Stomach (tissue), 9 donors: Measurements from ENCODE around the gene STK39. TPM values are rescaled to one million over a fixed set of nuclear protein-coding genes. Genes with fewer than 3 reads are reported as not detected.
A peak's percentile ranks its signal among the peaks of the same experiment; 100 is the strongest.

Experiments used
- DNase-seq, 2 donors: peaks; one replicate each; pipeline versions ENCODE4 v3.0.0 to v3.0.0-alpha.2; 2013 to 2019
- H3K27ac ChIP-seq, 5 donors: fragments of 200-600 bp in 4 of 5; sonication (generic) in 4 of 5; one replicate each; pipeline ENCODE4 v1.5.1; 2013 to 2019; ENCODE audit warnings: mild to moderate bottlenecking in 1 of 5, moderate library complexity in 1 of 5
- H3K27me3 ChIP-seq, 3 donors: fragments of 200-600 bp; sonication (generic); one replicate each; pipeline ENCODE4 v1.5.1; 2017 to 2019; ENCODE audit warnings: mixed run types in 1 of 3
- H3K36me3 ChIP-seq, 4 donors: fragments of 200-600 bp; sonication (generic); 1 replicate in 3 of 4; 2 replicates in 1 of 4; pipeline ENCODE4 v1.5.1; 2016 to 2019
- H3K4me1 ChIP-seq, 4 donors: fragments of 200-600 bp; sonication (generic); one replicate each; pipeline ENCODE4 v1.5.1; 2016 to 2019
- H3K4me3 ChIP-seq, 4 donors: fragments of 200-600 bp; sonication (generic) in 3 of 4; one replicate each; pipeline ENCODE4 v1.5.1; 2016 to 2019; ENCODE audit warnings: mild to moderate bottlenecking in 1 of 4
- H3K9me3 ChIP-seq, 4 donors: fragments of 200-600 bp; sonication (generic); one replicate each; pipeline ENCODE4 v1.5.1; 2016 to 2019
- CTCF ChIP-seq, 7 experiments: fragments of 450-650 bp in 4 of 7; fragments of 200-600 bp in 3 of 7; sonication (generic) in 3 of 7; IDR thresholded peaks; one replicate each; pipeline ENCODE4 v1.5.1; 2016 to 2019; ENCODE audit warnings: antibody characterized with exemption in 7 of 7, control low read depth in 2 of 7, mild to moderate bottlenecking in 1 of 7
- EP300 ChIP-seq: sonication (generic); formaldehyde crosslinking; IDR thresholded peaks from one replicate; pipeline ENCODE4 v1.6.1; 2017; ENCODE audit warnings: antibody characterized with exemption
- POLR2A ChIP-seq, 4 donors: fragments of 450-650 bp; IDR thresholded peaks; one replicate each; pipeline ENCODE4 v1.6.1; 2016; ENCODE audit warnings: antibody characterized with exemption in 4 of 4, control low read depth in 2 of 4, mild to moderate bottlenecking in 1 of 4, moderate library complexity in 1 of 4
- POLR2AphosphoS5 ChIP-seq, 3 donors: sonication (generic); formaldehyde crosslinking; IDR thresholded peaks; one replicate each; pipeline ENCODE4 v1.6.1; 2016; ENCODE audit warnings: antibody characterized with exemption in 3 of 3
- WGBS, 5 donors: extraction: QIAGEN DNeasy Blood & Tissue Kit in 3 of 5; methylation state at CpG; one replicate each; pipeline versions ENCODE4 v1.1.5 to v1.1.7; 2013 to 2018; 5-methylcytosine and 5-hydroxymethylcytosine counted together
- intact Hi-C: fragments of 100-400 bp; cut with DNase I; formaldehyde crosslinking; loops from one replicate; pipeline ENCODE4 v1.15.1; 2023; ENCODE audit warnings: low total_unique reads
- polyA plus RNA-seq, 3 donors: library from polyadenylated mRNA; stranded (reverse); fragments of 200-250 nt; gene quantifications; one replicate each; pipeline ENCODE4 v1.2.3, GENCODE V29; 2013
- total RNA-seq, 5 donors: library from RNA; depleted of rRNA; stranded (reverse); fragments of >200 nt; gene quantifications; one replicate each; pipeline versions ENCODE4 v1.1.0 to v1.2.3, GENCODE V29; 2014 to 2016
- donor health status: healthy with polysubstance abuse.
- donor health status: Bipolar disorder and iron deficiency.
- donor health status: healthy.

STK39 gene
- total and polyA plus RNA-seq, 8 donors: 18.3 to 60.7 (median 33.3) TPM

- peaks cover 0 to 14% (median 4%) of the 10 kb centered on the region in 4 donors for H3K36me3 ChIP-seq
- no peaks in the 10 kb centered on the region for H3K27me3 ChIP-seq
- peak in 1 of 2 donors; percentile 50 for DNase-seq
- H3K27ac ChIP-seq: peak overlapping the region in 2 of 5 donors; percentile 22 to 51
- no peak overlapping the region for H3K4me3 ChIP-seq
- peaks cover 0 to 40% (median 17%) of the 10 kb centered on the region in 4 donors for H3K4me1 ChIP-seq
- intact Hi-C loops: no loop called here
- peaks cover 0 to 5% (median 0%) of the 10 kb centered on the region in 4 donors for H3K9me3 ChIP-seq
- no peak for TF ChIP-seq POLR2AphosphoS5 (IDR thresholded peaks at IDR 0.05)
- no peak for TF ChIP-seq EP300
- TF ChIP-seq POLR2A (IDR thresholded peaks at IDR 0.05): no peak
- TF ChIP-seq CTCF (IDR thresholded peaks at IDR 0.05): no peak
- 85 to 95% (median 90%) methylated on average over 7 of the region's 7 CpGs for WGBS, 5 donors
These were observed 15.7 kb downstream of the STK39 start for GRCh38 chr2:168231609-168232241.

DNA sequence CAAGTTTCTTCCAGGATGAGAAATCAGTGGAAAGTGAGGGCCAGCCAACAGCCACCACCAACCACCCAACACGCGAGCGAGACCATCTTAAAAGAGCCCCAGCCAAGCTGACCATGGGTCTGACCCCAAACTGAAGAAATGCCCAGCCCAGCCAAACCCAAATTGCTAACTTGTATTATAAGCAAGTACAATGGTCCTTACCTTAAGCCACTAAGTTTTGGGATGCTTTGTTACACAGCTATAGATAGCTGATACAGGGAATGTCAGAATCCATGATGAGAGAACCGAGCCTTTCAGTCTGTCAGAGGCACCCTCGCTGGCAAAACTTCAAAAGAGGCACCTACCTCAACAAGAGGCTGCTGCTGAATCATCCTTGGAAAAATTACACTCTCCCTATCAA, 17.0 kb downstream of the STK39 start:
- 93 to 100% (median 98%) methylated on average over 5 of the region's 5 CpGs for WGBS, 5 donors
- no peak for DNase-seq

DNA sequence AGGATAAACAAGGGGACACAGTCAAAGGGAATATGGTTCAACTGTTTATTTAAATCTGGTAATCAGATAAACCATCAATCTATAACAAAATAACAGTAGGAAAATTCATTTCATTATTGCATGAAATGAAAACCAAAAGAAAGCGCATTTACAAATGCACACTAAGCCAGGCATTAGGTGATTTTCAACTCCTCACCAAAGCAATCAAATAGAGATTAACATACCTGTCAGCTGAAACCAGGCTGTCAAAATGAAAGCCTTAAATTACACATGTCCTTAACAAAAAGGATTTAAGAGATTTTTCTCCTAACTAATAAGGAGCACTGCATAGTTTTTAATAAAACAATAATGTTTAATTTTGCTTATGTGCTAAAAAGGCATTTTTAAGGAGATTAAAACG, 23.0 kb downstream of the STK39 start:
- H3K4me1 ChIP-seq: peaks cover 0 to 67% (median 20%) of the 10 kb centered on the region in 4 donors
- DNase-seq: no peak
- no peak overlapping the region for H3K4me3 ChIP-seq
- intact Hi-C loops: no loop called here
- no peak overlapping the region for H3K27ac ChIP-seq
- H3K36me3 ChIP-seq: no peaks in the 10 kb centered on the region
- 82 to 96% (median 90%) methylated on average over 2 of the region's 2 CpGs for WGBS, 5 donors
- no peaks in the 10 kb centered on the region for H3K27me3 ChIP-seq
- no peaks in the 10 kb centered on the region for H3K9me3 ChIP-seq
- TF ChIP-seq CTCF (IDR thresholded peaks at IDR 0.05) (no peak), EP300 (no peak), POLR2AphosphoS5 (IDR thresholded peaks at IDR 0.05) (no peak), POLR2A (IDR thresholded peaks at IDR 0.05) (no peak)

More for the DNA sequence above, 17.0 kb downstream of the STK39 start:
- H3K27ac ChIP-seq: no peak overlapping the region
- no peak for TF ChIP-seq POLR2AphosphoS5 (IDR thresholded peaks at IDR 0.05)
- TF ChIP-seq EP300: no peak
- TF ChIP-seq POLR2A (IDR thresholded peaks at IDR 0.05): no peak
- no peak for TF ChIP-seq CTCF (IDR thresholded peaks at IDR 0.05)
- H3K4me1 ChIP-seq: peaks cover 0 to 45% (median 18%) of the 10 kb centered on the region in 4 donors
- intact Hi-C loops: no loop called here
- peaks cover 0 to 5% (median 0%) of the 10 kb centered on the region in 4 donors for H3K9me3 ChIP-seq
- peaks cover 0 to 14% (median 4%) of the 10 kb centered on the region in 4 donors for H3K36me3 ChIP-seq
- H3K27me3 ChIP-seq: no peaks in the 10 kb centered on the region
- no peak overlapping the region for H3K4me3 ChIP-seq

GRCh38 chr2:168222088-168222487, 25.3 kb downstream of the STK39 start:
- intact Hi-C loops: no loop called here
- WGBS, 5 donors: 82 to 98% (median 95%) methylated on average over 3 of the region's 3 CpGs
- no peak overlapping the region for H3K4me3 ChIP-seq
- peaks cover 0 to 65% (median 22%) of the 10 kb centered on the region in 4 donors for H3K4me1 ChIP-seq
- no peak for TF ChIP-seq CTCF (IDR thresholded peaks at IDR 0.05)
- no peak for DNase-seq
- no peaks in the 10 kb centered on the region for H3K36me3 ChIP-seq
- no peaks in the 10 kb centered on the region for H3K9me3 ChIP-seq
- H3K27me3 ChIP-seq: no peaks in the 10 kb centered on the region
- peak overlapping the region in 4 of 5 donors; percentile 26 to 78 (median 66) for H3K27ac ChIP-seq
